GM19023 (cell line): Measurements from ENCODE around the gene CD34.

ENCODE experiments used
- ATAC-seq: cut with Tn5 transposase; IDR thresholded peaks from one replicate; pipeline ENCODE4 v1.9.1; 2021; ENCODE audit warnings: mild to moderate bottlenecking, moderate library complexity; ENCODE audit not compliant: unreplicated experiment

CD34 gene

DNA sequence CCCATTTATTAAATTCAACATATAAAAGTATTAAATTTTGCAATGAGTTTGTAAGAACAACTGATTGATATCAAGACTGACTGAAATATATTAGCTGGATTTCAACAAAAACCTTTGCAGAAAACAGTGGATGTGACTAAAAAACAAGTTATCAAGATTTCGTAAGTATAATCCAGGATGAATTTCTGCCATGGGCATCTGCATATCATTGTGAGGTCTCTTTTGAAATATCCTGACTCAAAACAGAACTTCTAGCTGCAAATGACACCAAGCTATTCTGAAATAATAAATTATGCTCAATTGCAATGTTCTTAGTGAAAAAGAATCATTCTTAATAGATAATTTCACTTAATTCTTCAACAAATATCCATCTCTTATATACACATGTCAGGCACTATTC lies 52.6 kb downstream of the CD34 start:
- ATAC-seq = no peak

DNA sequence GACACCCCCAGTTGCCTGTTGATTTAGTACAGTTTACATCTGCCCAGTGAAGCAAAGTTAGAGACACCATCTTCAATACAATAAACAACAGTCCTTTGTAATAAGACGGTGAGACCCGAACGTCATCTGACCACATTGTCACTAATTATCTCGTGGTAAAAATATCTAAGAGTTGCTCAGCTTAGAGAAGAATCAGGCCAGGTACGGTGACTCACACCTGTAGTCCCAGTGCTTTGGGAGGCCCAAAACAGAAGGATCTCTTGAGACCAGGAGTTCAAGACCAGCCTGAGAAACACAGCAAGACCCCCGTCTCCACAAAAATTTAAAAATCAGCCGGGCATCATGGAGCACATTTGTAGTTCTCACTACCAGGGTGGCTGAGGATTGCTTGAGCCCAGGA lies 53.5 kb downstream of the CD34 start:
- no peak for ATAC-seq

DNA sequence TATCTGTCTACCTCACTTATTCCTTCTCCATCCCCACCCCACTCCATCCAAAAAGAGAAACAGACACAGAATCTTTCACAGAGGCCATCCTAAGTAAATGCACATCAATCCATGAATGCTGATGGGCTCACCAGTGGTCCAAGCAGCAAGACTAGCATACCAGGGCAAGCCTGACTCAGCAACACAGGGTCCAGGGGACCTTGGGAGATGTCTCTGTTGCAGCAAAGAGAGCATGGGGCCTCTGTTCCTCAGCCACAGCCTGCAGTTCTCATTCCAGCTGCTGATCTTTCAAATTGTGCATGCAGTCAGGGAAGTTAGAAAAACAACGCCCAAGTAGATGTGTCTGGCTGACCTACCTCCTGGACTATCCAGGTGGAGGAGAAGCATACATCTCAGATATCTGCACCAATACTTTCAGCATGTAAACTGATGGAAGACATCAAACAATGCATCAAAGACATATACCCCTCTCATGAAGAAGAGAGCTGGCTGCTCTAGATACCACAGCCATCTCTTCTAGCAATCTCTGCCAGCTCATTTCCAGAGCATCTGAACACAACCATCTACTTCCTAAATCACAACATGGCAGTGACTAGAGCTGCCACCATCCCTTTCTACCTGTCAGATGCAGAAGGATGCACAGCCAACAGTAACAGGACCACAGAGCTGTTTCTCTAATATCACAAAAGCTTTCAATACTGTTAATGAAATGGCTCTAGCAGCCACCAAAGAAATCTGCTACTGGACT lies 54.5 kb downstream of the CD34 start:
- no peak for ATAC-seq

DNA sequence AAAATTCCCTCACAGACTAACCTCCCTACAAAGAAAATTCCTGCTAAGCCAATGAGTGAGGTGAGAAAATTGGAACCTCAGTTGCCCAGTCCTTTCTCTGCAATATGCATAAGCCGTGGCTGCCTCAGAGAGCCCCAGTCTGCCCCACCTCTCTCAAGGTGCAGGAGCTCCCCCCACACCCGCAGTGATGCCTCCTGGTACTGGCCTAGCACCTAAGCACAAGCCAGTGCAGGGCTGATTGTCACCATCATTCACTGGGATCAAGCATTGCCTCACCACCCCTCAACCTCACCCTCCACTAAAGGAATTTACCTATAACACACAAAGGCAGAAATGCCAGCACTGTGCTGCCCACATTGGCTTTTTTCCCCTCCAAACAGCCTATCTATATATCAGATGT lies 56.9 kb downstream of the CD34 start:
- no peak for ATAC-seq

DNA sequence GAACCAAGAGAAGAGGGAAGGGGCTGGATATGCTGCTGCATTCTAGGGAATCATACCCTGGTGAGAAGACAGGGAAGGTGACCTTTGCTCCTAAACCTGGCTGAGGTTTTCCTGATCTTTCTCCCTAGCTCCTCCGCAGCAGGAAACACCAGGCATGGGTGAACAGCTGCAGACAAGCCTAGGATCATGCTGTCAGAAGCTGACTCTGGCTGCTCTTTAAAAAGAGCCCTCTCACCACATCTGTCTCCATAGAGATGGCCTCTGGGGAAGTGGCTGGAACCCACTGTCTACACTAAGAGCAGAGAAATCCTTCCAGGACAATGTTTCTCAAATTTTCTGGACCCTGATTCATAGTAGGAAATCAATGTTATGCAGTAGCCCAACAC lies 57.6 kb downstream of the CD34 start:
- ATAC-seq = no peak

- ATAC-seq = no peak
Observed at GRCh38 chr1:207852576-207853371, 58.2 kb downstream of the CD34 start.

DNA sequence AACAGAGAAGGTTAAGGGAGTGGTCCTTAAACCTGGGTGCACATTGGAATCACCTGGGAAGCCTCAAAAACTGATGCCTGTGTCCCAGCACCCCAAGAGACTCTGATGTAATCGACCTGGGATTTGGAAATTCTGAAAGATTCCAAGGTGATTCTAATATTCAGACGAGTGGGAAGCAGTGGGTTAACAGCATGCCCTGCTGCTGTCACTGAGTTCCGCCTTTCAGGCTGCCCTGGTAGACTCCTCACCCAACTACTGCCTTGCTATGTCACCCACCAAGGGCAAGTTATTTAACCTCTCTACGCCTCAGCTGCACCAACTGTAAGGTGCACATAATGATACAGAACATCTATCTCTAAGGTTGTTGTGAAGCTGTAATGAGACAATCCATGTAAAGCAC lies 59.2 kb downstream of the CD34 start:
- no peak for ATAC-seq

DNA sequence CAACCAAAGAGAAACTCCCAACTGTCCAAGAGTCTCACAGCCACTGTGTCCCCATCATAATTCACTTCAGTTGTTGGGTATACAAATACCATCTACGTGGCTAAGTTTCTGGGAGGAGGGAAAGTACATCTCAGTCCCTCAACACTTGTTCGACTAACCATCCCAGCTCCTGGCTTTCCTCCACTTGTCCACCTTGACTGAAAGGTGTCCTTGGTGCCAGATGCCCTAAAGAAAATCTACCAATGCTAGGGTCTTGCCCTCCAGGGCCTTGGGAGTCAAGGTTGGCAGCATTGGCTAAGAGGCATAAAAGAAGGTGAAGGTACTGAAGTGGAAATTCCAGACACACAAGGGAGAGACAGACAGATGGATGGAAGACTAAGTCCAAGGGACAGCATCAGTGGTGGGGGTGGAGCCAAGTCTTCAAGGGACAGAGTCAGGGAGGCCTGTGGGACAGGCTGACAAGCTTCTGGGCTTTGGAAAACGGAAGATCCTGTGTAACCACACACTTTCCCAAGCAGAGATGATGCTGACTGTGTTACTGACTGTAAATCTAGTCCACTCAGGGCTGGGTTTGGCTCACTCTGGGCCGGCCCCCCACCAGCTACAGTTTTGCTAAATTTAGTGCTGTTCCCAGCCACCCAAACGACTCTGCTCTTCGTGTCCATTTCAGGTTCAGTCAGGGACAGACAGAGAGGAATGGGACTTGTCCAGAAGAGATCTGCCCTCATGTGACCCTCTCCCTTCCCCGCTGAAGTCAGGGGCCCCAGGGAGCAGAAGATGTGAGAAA lies 60.1 kb downstream of the CD34 start:
- ATAC-seq = no peak

DNA sequence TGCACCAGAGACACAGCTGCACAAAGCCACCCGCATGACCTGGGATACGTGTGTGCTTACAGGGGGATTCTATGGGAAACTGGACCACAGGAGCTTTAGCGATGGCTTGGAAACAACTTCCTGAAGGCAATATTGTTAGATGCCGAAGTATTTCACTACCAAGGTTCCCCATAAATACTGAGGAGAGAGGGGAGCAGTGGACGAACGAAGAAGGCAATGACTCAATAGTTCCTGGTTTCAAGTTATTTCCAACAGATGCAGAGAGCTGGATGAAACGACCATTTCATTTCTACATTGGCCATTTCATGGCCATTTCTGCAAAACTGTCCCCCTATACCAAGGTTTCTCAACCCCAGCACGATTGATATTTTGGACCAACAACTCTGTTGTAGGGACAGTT lies 61.3 kb downstream of the CD34 start:
- ATAC-seq = no peak

DNA sequence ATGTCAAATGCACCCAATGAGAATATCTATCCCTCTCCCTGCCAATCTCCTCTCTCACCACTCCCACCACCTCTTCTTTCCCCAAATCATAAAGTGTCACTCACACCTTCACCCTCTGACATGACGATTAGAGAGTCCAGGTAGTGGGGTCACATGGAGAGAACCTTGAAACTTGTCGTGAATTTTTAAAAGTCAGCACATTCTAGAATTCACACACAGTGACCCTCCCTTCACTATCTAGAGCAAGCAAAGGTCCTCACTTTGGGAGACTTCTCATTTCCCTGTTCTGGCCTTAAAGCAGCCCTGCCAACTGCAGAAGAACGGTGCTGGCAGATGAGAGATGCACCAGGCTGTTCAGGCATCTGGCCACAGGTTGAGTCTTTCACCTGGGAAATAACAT lies 61.9 kb downstream of the CD34 start:
- no peak for ATAC-seq

- ATAC-seq = no peak
Observed at GRCh38 chr1:207848234-207848633, 62.7 kb downstream of the CD34 start.

GRCh38 chr1:207847116-207847515 lies 63.8 kb downstream of the CD34 start:
- no peak for ATAC-seq

- ATAC-seq = no peak
Observed at GRCh38 chr1:207845109-207845508, 65.8 kb downstream of the CD34 start.

DNA sequence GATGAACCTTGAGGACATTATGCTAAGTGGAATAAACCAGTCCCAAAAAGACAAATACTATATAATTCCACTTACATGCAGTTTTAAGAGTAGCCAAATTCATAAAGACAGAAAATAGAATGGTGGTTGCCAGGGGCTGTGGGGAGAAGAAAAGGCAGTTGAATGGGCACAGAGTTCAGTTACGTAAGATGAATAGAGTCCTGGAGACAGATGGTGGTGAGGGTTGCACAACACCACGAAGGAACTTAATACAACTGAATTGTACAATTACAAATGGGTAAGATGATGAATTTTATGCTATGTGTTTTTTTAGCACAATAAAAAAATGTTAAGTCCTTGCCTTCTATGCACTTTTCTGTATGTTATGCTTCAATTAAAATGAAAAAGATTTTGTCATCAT lies 66.6 kb downstream of the CD34 start:
- no peak for ATAC-seq

GRCh38 chr1:207842506-207842905 lies 68.4 kb downstream of the CD34 start:
- ATAC-seq = no peak

DNA sequence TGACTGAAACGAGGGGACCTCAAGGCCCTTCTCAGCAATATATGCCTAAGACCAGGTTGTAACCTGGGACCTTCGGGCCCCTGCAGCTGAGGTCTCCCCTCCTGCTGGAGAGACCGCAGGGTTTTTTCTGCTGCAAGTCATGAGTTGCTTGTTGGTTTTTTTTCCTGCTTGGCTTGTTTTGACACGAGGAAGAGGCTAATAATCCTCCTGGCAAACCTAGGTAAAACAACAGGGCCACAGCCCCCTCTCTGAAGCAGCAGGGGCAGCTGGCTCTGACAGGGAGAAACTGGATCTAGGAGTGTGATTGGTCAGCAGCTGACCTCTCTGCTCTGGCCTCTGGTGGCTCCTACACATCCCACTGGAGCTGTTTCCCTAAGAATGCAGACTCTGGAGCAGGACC lies 69.0 kb downstream of the CD34 start:
- no peak for ATAC-seq

GRCh38 chr1:207841293-207841692 lies 69.6 kb downstream of the CD34 start:
- no peak for ATAC-seq

DNA sequence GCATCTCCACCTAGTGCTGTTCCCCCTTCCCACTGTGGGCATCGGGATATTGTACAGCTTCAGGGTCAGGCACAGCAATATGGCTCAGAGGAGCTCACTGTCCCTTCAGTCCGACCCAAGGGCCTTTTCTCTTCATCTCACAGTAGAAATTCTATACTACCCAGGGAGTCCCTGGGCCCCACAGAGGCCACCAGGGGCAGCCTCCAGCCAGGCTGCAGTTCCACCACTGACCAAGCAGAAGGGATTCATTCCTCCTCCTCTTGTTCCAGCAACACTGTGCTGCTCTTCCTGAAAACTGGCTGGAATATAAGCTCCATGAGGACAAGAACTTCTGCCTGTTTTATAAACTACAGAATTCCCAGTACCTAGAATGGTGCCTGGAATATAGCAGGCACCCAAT lies 70.5 kb downstream of the CD34 start:
- no peak for ATAC-seq

GRCh38 chr1:207839083-207839413 lies 71.9 kb downstream of the CD34 start:
- no peak for ATAC-seq

DNA sequence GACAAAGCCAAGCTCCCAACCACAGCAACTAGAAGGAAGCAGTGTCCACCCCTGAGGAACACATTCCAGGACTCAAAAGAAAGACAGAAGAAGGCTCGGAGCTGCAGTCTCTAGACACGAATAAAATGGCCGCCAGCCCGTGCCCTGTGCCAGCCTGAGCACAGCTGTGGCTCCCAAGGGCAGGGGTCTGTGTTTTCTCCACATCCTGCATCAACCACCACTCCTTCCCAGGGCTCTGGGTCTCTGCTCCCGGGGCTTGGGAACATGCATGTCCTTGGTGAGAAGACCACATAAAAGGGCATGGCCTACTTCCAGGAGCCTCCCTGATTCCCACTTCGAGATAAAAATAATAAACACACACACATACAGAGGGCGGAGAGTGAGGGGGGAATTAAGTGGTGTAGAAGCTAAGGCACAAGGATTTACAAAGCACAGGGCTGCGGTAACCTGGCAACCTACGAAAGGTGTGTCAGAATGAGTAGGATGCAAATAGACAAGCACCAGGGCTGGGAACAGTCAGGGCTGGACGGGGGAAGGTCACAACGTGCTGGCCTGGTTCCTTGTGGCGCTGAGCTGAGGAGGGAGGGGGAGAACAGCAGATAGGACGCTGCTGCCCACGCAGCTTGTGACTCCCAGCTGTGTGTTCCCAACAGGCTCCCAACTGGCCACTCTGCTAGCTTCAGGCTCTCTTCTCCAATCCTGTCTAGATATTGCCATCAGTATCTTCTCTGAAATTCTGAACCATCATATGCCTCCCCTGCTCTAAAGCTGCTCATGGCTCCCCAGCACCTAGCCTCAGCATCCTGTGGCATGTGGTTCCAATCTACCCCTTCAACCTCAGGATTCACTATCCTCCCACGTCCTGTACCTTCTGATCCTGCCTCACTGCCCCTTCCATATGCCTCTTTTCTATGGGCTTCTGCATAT lies 72.5 kb downstream of the CD34 start:
- no peak for ATAC-seq

DNA sequence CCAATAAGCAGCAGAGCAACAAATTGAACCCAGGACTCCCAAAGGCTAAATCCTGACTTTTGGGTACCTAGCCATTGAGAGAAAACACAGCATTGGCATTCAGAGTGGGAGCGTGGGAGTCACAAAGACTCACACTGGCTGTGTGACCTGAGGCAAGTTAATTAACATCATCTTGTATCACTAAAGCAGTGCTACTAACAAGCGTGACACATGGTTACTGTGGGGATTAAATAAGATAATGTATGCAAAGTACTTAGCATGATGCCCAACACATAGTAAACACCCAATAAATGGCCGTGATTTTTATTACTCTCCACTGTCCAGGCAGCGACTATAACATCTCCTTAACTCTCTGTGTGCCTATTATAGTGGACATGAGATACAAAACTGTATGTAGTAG lies 73.3 kb downstream of the CD34 start:
- ATAC-seq = no peak
